Aorta (tissue), 5 donors: ENCODE data around the gene C3. TPM values are rescaled to one million over a fixed set of nuclear protein-coding genes. Genes with fewer than 3 reads are reported as not detected.

ENCODE experiments used
- ATAC-seq: fragments of 200-7000 bp; cut with Tn5 transposase; one replicate; pipeline ENCODE4 v1.9.1; 2022; ENCODE audit warnings: moderate library complexity; ENCODE audit not compliant: low FRiP score
- DNase-seq, 2 donors: peaks; one replicate each; pipeline ENCODE4 v3.0.0-alpha.2; 2020
- H3K27ac ChIP-seq, 2 donors: one replicate each; pipeline ENCODE4 v1.5.1; 2013; ENCODE audit warnings: low read length in 2 of 2, mild to moderate bottlenecking in 2 of 2, moderate library complexity in 2 of 2, control low read depth in 1 of 2, inconsistent platforms in 1 of 2, low read depth in 1 of 2
- H3K27me3 ChIP-seq, 2 donors: one replicate each; pipeline ENCODE4 v1.6.1; 2013; ENCODE audit warnings: control low read depth in 1 of 2, low read length in 1 of 2, mild to moderate bottlenecking in 1 of 2, moderate library complexity in 1 of 2; ENCODE audit not compliant: insufficient read depth in 2 of 2, control insufficient read depth in 1 of 2
- H3K36me3 ChIP-seq, 2 donors: one replicate each; pipeline ENCODE4 v1.6.1; 2013; ENCODE audit warnings: control low read depth in 1 of 2, low read length in 1 of 2, mild to moderate bottlenecking in 1 of 2; ENCODE audit not compliant: insufficient read depth in 2 of 2, control insufficient read depth in 1 of 2
- H3K4me1 ChIP-seq, 2 donors: one replicate each; pipeline ENCODE4 v1.6.1; 2013; ENCODE audit warnings: low read length in 2 of 2, control low read depth in 1 of 2, mild to moderate bottlenecking in 1 of 2, moderate library complexity in 1 of 2; ENCODE audit not compliant: insufficient read depth in 2 of 2, control insufficient read depth in 1 of 2
- H3K4me3 ChIP-seq, 2 donors: one replicate each; pipeline ENCODE4 v1.5.1; 2013; ENCODE audit warnings: low read length in 2 of 2, control low read depth in 1 of 2, mild to moderate bottlenecking in 1 of 2
- H3K9me3 ChIP-seq: one replicate; pipeline ENCODE4 v1.6.1; 2013; ENCODE audit warnings: mild to moderate bottlenecking, low read length; ENCODE audit not compliant: control insufficient read depth
- WGBS, 2 donors: extraction: QIAGEN DNeasy Blood & Tissue Kit; methylation state at CpG; one replicate each; pipeline ENCODE4 v1.1.7; 2013; 5-methylcytosine and 5-hydroxymethylcytosine counted together
- intact Hi-C, 2 donors: fragments of 100-400 bp; cut with DNase I; formaldehyde crosslinking; loops; one replicate each; pipeline versions ENCODE4 v1.14.2 to v1.15.0; 2022
- polyA plus RNA-seq, 2 donors: library from polyadenylated mRNA; stranded (reverse); fragments of 200-250 nt; gene quantifications; one replicate each; pipeline ENCODE4 v1.2.3, GENCODE V29; 2013
- total RNA-seq, 2 donors: library from RNA; stranded (reverse); fragmentation: NEBNext Ultra II Directional; extraction: Animal tissue kit (Norgen Biotek cat#: 25700); gene quantifications; one replicate each; pipeline ENCODE4 v1.2.1, GENCODE V29; 2021
- donor health status: healthy with polysubstance abuse.
- donor health status: Bipolar disorder and iron deficiency.
- donor health status: DM: no; HTN: no; CAD: no.
- donor health status: DM: no; HTN: no; CAD: no.
- donor health status: DM: yes; HTN: yes; CAD: no.

C3 gene
- total and polyA plus RNA-seq, 4 donors: 9.1 to 3,196 (median 522) TPM

- Histone ChIP-seq H3K9me3 (no peaks in the 10 kb centered on the region), H3K27me3 (no peaks in the 10 kb centered on the region), H3K4me3 (peak overlapping the region; percentile 83 to 98), H3K27ac (peak overlapping the region in 1 of 2 donors; percentile 73), H3K4me1 (no peaks in the 10 kb centered on the region), H3K36me3 (no peaks in the 10 kb centered on the region)
- WGBS, 2 donors: 0% methylated on average over 29 to 34 of the region's 34 CpGs
- intact Hi-C loops: loop anchor here (2.0 to 10.0 kb wide), 6 partner anchors 105 to 1058 kb away; partner anchors contain the start of genes CRB3 (in 1 of the 2), HSD11B1L (in 1 of the 2), MICOS13 (in 1 of the 2) and MLLT1 (in 1 of the 2)
- ATAC-seq: no peak
- DNase-seq: no peak
Observed at GRCh38 chr19:6739883-6740588, 19.6 kb upstream of the C3 start.

GRCh38 chr19:6739390-6739882 is 19.0 kb upstream of the C3 start, which contains the start of gene TRIP10:
Gene TRIP10, plus strand, starts transcription at chr19:6739680. Its CDS starts 82 bp downstream, at chr19:6739762.
- peak; percentile 89 to 95 for DNase-seq
- peak within 1 kb of the TSS; percentile 83 to 98 for H3K4me3 ChIP-seq
- no peaks in the 10 kb centered on the region for H3K9me3 ChIP-seq
- H3K27me3 ChIP-seq: no peaks in the 10 kb centered on the region
- H3K4me1 ChIP-seq: no peaks in the 10 kb centered on the region
- no peaks in the 10 kb centered on the region for H3K36me3 ChIP-seq
- peak within 1 kb of the TSS; percentile 2 to 92 for H3K27ac ChIP-seq
- peak; percentile 71 for ATAC-seq
- intact Hi-C loops: loop anchor here in 1 of 2 donors (2.0 to 10.0 kb wide), 4 partner anchors 105 to 277 kb away; partner anchors contain the start of gene CRB3
- 0 to 1% methylated on average over 9 to 47 of the region's 47 CpGs for WGBS, 2 donors

GRCh38 chr19:6738787-6739389 is 18.4 kb upstream of the C3 start:
- H3K36me3 ChIP-seq: no peaks in the 10 kb centered on the region
- 13 to 16% methylated on average over 24 of the region's 24 CpGs for WGBS, 2 donors
- no peaks in the 10 kb centered on the region for H3K27me3 ChIP-seq
- DNase-seq: peak in 1 of 2 donors; percentile 75
- H3K4me3 ChIP-seq: no peak overlapping the region
- no peaks in the 10 kb centered on the region for H3K9me3 ChIP-seq
- ATAC-seq: no peak
- intact Hi-C loops: loop anchor here in 1 of 2 donors (2.0 to 10.0 kb wide), 4 partner anchors 104 to 277 kb away; partner anchors contain the start of gene CRB3
- no peaks in the 10 kb centered on the region for H3K4me1 ChIP-seq
- H3K27ac ChIP-seq: peak overlapping the region; percentile 2 to 92

GRCh38 chr19:6737873-6738786 is 17.7 kb upstream of the C3 start:
- intact Hi-C loops: loop anchor here in 1 of 2 donors (2.0 to 10.0 kb wide), 4 partner anchors 103 to 276 kb away; partner anchors contain the start of gene CRB3
- Histone ChIP-seq H3K27ac (peak overlapping the region; percentile 47 to 92), H3K9me3 (no peaks in the 10 kb centered on the region), H3K4me3 (no peak overlapping the region), H3K36me3 (no peaks in the 10 kb centered on the region), H3K4me1 (no peaks in the 10 kb centered on the region), H3K27me3 (no peaks in the 10 kb centered on the region)
- 9 to 11% methylated on average over 13 of the region's 13 CpGs for WGBS, 2 donors
- peak; percentile 44 for ATAC-seq
- DNase-seq: peak; percentile 92 to 97

- Histone ChIP-seq H3K9me3 (no peaks in the 10 kb centered on the region), H3K4me3 (peak within 1 kb of the TSS; percentile 59 to 62), H3K27ac (peak within 1 kb of the TSS; percentile 47 to 92), H3K27me3 (no peaks in the 10 kb centered on the region), H3K36me3 (no peaks in the 10 kb centered on the region), H3K4me1 (no peaks in the 10 kb centered on the region)
- 0 to 1% methylated on average over 41 to 55 of the region's 55 CpGs for WGBS, 2 donors
- peak; percentile 92 for ATAC-seq
- intact Hi-C loops: loop anchor here in 1 of 2 donors (5.0 to 10.0 kb wide), 3 partner anchors 103 to 275 kb away; partner anchors contain the start of gene CRB3
- peak; percentile 100 for DNase-seq
Observed at GRCh38 chr19:6737284-6737872, 16.9 kb upstream of the C3 start, which contains the start of gene GPR108. Gene GPR108, minus strand, starts transcription at chr19:6737580. Its CDS starts 4 bp downstream, at chr19:6737576.

GRCh38 chr19:6736917-6737283 is 16.4 kb upstream of the C3 start:
- intact Hi-C loops: loop anchor here in 1 of 2 donors (5.0 to 10.0 kb wide), 3 partner anchors 102 to 275 kb away; partner anchors contain the start of gene CRB3
- peak overlapping the region in 1 of 2 donors; percentile 54 for H3K27ac ChIP-seq
- no peak for ATAC-seq
- H3K4me3 ChIP-seq: peak overlapping the region; percentile 59 to 62
- 1% methylated on average over 16 of the region's 16 CpGs for WGBS, 2 donors
- no peaks in the 10 kb centered on the region for H3K36me3 ChIP-seq
- no peaks in the 10 kb centered on the region for H3K4me1 ChIP-seq
- no peaks in the 10 kb centered on the region for H3K27me3 ChIP-seq
- no peaks in the 10 kb centered on the region for H3K9me3 ChIP-seq
- no peak for DNase-seq

GRCh38 chr19:6736169-6736916 is 15.9 kb upstream of the C3 start:
- peak overlapping the region in 1 of 2 donors; percentile 41 for H3K27ac ChIP-seq
- no peaks in the 10 kb centered on the region for H3K4me1 ChIP-seq
- 28 to 29% methylated on average over 25 of the region's 25 CpGs for WGBS, 2 donors
- intact Hi-C loops: loop anchor here in 1 of 2 donors (5.0 to 10.0 kb wide), 3 partner anchors 102 to 274 kb away; partner anchors contain the start of gene CRB3
- ATAC-seq (peak; percentile 24), DNase-seq (peak; percentile 89 to 90)
- H3K4me3 ChIP-seq: peak overlapping the region; percentile 59 to 62
- H3K9me3 ChIP-seq: no peaks in the 10 kb centered on the region
- H3K27me3 ChIP-seq: no peaks in the 10 kb centered on the region
- no peaks in the 10 kb centered on the region for H3K36me3 ChIP-seq
